HG03432 (cell line): ENCODE results near the gene TAP2.

ENCODE experiments used
- ATAC-seq: cut with Tn5 transposase; IDR thresholded peaks from one replicate; pipeline ENCODE4 v1.9.1; 2021; ENCODE audit warnings: mild to moderate bottlenecking, moderate library complexity; ENCODE audit not compliant: unreplicated experiment

Gene TAP2

GRCh38 chr6:32854376-32855178, 16.0 kb upstream of the TAP2 start:
- peak; percentile 21 for ATAC-seq

DNA sequence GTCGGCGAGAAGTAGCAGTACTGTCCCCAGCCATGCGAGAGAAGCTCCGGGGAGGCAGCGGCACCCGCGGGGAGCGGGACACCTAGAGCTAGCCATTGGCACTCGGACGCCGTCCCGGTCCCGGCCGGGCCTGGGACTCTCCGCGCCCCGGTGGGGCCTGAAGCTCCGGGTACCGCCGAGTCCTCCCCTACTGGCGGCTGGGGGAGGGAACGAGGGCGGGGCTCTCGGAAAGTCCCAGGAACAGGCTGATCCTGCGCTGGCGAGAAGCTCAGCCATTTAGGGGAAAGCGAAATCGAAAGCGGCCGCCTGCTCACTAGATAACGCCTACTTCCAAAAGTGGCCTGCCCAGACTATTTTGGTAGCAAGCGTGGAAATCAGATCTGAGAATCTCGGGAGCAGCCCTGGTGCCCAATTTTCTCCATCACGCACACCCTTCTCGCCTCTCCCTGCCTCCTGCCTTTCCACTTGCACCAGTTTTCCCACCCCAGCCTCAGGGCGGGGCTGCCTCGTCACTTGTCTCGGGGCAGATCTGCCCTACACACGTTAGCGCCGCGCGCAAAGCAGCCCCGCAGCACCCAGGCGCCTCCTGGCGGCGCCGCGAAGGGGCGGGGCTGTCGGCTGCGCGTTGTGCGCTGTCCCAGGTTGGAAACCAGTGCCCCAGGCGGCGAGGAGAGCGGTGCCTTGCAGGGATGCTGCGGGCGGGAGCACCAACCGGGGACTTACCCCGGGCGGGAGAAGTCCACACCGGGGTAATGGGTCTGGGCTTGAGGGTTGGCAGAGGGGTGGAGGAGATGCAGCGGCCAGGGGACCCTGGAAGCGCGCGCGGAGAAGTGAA, 15.2 kb upstream of the TAP2 start, which contains the start of the genes PSMB9 and TAP1:
PSMB9 (plus strand) TSS at position 652 of the 835 bp plus-strand sequence; CDS start at position 690, 38 bp downstream.
TAP1 (minus strand) TSS at position 164 of the 835 bp plus-strand sequence; CDS start at position 96, 68 bp downstream.
- ATAC-seq: peak; percentile 83

DNA sequence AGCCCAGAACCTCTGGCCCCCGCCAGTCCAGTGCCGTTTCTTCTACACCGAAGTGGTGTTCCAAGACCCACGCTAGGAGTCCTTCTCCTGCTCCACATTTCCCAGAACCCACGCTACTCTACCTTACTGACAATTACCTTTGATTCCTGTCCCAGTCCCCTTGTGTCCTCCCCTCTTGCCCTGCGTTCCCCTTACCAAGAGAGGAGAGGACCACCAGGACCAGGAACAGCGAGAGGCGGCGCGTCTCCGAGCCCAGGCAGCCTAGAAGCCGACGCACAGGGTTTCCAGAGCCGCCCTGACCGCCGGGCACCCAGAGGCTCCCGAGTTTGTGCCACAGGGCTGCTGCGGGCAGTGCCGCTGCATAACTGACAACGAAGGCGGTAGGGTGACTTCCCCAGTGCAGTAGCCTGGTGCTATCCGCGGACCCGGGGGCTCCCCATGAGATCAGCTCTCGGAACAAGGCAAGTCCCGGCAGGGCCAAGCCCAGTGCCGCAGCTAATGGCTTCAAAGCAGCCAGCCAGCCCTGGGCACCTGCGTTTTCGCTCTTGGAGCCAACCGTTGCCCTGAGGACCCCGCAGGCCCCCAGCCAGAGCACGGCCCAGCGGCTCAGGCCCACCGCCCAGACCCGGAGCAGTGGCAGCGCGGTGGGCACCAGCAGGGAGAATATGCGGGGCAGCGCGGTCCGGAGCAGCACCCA, 14.5 kb upstream of the TAP2 start:
- peak; percentile 29 for ATAC-seq

- ATAC-seq: no peak
Measured at GRCh38 chr6:32852018-32852843, 13.7 kb upstream of the TAP2 start.

DNA sequence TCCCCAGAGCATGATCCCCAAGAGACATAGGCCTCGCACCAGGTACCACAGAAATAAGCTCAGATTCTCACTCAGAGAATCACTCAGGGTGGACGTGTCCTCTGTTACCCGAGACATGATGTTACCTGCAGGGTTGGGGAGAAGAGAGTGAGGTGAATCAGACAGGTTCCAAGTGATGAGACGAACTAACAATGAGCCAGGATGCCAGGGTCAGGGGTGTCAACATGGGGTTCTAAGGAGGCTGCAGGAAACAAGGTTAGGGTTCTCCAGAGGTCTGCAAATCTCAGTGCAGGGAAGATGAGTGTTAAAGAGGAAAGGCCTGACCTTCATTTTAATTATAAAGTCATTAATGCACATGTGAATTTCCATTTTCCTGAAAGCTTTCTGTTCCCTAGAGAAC, 12.5 kb upstream of the TAP2 start:
- ATAC-seq: no peak

- no peak for ATAC-seq
Measured at GRCh38 chr6:32849126-32849525, 10.6 kb upstream of the TAP2 start.

DNA sequence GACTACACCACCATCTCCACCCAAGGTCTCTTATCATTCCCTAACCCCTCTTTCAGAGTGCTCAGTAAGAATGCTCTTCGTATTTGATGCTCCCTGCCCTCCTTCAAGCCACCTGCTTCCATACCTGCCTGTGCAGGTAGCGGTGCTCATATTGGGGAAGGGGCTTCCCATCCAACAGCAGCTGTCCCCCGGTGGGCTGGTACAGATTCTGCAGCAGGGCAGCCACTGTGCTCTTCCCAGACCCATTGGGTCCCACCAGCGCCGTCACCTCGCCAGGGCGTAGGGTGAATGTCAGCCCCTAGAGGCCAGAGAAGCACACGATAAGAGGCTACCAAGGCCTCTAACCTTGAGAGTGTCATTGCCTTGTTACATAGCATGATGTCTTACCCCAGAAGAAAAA, 9.3 kb upstream of the TAP2 start:
- ATAC-seq: no peak

DNA sequence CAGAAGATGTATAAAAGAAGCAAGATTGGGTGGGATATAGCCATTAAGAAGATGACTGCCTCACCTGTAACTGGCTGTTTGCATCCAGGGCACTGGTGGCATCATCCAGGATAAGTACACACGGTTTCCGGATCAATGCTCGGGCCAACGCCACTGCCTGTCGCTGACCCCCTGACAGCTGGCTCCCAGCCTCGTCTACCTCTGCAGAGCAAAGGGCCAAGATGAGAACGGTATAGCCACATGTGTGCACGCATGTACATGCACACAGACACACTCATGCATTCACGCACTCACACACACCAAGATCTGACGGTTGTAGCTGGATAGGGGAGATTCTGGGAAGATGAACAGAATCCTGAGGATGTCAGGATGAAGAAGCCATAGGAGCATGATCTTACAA, 8.5 kb upstream of the TAP2 start:
- ATAC-seq: no peak

DNA sequence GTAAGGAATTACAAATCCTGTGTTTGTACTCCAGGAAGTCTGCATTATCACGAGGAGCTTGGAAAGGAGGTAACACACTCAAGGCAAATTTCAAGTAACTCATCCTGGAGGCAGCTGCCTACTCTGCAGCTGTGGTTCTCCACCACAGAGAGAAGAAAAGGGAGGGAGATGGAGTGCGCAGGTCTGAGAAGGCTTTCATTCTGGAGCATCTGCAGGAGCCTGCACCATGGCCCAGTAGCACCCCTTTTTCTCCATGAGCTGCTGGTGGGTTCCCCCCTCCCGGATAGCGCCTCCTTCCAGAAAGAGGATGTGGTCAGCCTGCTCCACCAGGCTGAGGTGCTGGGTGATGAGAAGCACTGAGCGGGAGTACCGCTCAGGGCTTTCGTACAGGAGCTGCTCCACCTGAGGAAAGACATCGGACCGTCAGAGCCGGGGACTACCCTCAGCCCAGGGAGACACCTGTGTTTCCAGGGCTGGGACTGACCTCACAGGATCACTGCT, 6.9 kb upstream of the TAP2 start:
- ATAC-seq: no peak

- no peak for ATAC-seq
Measured at GRCh38 chr6:32844839-32845383, 6.4 kb upstream of the TAP2 start.

- peak; percentile 75 for ATAC-seq
Measured at GRCh38 chr6:32843979-32844838, 5.7 kb upstream of the TAP2 start, which contains the start of gene PSMB8. Gene PSMB8, minus strand, starts transcription at chr6:32844047. Its CDS starts 51 bp downstream, at chr6:32843996.

- no peak for ATAC-seq
Measured at GRCh38 chr6:32843331-32843978, 4.9 kb upstream of the TAP2 start.

- no peak for ATAC-seq
Measured at GRCh38 chr6:32842690-32843089, 4.2 kb upstream of the TAP2 start.

- ATAC-seq: no peak
Measured at GRCh38 chr6:32842021-32842650, 3.6 kb upstream of the TAP2 start.

DNA sequence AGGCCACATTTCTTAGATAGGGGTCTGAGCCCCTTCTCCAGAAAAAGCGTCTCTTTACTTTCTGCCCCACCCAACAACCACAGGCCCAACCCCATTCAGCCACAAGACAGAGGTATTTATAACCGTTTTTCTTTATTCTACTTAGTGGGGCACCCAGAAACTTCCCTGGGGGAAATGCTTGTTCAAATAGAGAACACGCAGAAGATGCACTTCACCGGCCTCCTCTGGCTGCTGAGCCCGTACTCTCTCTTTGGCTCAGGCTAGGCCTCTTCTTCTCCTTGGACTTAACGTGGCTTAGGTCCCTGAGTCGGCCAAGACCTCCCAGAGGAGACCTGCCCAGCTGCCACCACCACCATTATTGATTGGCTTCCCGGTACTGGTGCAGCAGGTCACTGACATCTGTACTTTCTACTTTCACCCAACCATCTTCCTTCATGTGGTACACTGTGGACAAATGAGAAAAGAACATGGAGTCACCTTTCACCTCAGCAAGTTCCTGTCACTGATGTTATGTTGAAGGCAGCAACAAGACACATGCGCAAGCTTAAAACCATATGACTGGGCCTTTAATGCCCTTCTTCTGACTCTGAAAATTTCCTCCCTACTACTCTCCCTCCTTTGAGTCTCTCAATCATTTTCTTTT, 2.2 kb upstream of the TAP2 start:
- ATAC-seq: no peak

DNA sequence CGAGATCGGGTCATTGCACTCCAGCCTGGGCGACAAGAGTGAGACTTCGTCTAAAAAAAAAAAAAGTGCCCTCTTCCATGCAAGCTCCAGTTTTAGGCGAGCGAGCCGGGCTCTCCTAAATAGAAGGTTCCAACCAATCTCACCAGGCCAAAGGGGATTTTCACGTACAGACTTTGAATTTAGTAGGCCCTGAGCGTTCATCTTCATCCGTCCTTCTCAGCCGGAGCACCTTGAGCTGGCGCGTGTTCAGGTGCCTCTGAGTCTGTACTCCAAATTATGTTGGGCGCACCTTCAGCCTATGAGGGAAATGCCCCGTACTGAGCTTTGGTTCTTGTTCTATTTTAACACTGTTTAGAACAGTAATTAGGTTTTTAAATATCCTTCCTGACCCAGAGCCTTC, 817 bp upstream of the TAP2 start:
- ATAC-seq: no peak

DNA sequence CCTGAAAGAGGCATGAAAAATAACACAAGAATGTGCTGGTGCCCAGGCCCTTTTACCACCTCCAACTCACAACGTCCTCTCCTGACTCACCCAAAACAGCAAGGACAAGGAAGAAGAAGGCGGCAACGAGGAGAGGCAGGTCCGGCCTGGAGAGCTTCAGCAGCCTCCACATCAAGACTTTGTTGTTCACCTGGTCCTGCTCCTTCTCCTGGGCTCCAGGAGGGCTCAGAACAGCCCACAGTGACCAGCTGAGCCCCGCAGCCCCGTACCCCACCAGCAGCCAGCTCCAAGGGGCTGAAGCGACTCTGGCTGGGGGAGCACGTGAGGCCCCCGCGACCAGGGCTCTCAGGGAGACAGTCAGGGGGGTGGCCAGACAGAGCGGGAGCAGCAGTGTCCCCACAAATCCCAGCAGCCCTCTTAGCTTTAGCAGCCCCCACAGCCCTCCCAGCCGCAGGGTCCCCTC, 857 bp downstream of the TAP2 start:
- no peak for ATAC-seq
